H1 (cell line): Measurements from ENCODE around the gene ERV3-1. TPM values are rescaled to one million over a fixed set of nuclear protein-coding genes. Genes with fewer than 3 reads are reported as not detected.

Source experiments
- ATF2 ChIP-seq: IDR thresholded peaks from 2 replicates; pipeline ENCODE4 v1.6.1; 2012; ENCODE audit warnings: low read length, inconsistent platforms
- BACH1 ChIP-seq: IDR thresholded peaks from 2 replicates; pipeline ENCODE4 v1.6.1; 2012; ENCODE audit warnings: low read length, improper control_type of control experiment
- CHD7 ChIP-seq: fragments of 300-600 bp; sonication (generic); IDR thresholded peaks from 2 replicates; pipeline ENCODE4 v1.7.1; 2012; ENCODE audit warnings: low read length, moderate library complexity, mild to moderate bottlenecking, inconsistent platforms; ENCODE audit not compliant: insufficient replicate concordance
- MAX ChIP-seq: IDR thresholded peaks from 2 replicates; pipeline ENCODE4 v1.6.1; 2012; ENCODE audit warnings: inconsistent platforms
- POU5F1 ChIP-seq: IDR thresholded peaks from 2 replicates; pipeline ENCODE4 v1.6.1; 2011; ENCODE audit warnings: low read depth, mild to moderate bottlenecking, low read length, moderate library complexity
- RAD21 ChIP-seq, 2 experiments: IDR thresholded peaks in 1 of 2; conservative IDR thresholded peaks in 1 of 2; 2 replicates each; pipeline ENCODE4 v1.6.1; 2011; ENCODE audit warnings: low read depth in 2 of 2, low read length in 2 of 2, improper control_type of control experiment in 1 of 2, inconsistent platforms in 1 of 2, mild to moderate bottlenecking in 1 of 2, moderate library complexity in 1 of 2
- SIX5 ChIP-seq: IDR thresholded peaks from 2 replicates; pipeline ENCODE4 v1.6.1; 2011; ENCODE audit warnings: mild to moderate bottlenecking, low read depth, low read length
- SP2 ChIP-seq: IDR thresholded peaks from 2 replicates; pipeline ENCODE4 v1.6.1; 2012; ENCODE audit warnings: mild to moderate bottlenecking, low read length, inconsistent platforms
- SUZ12 ChIP-seq: fragments of 200-600 bp; sonication (generic); IDR thresholded peaks from 2 replicates; pipeline ENCODE4 v1.6.1; 2012; ENCODE audit warnings: mild to moderate bottlenecking, inconsistent platforms, low read length, moderate library complexity, mixed read lengths
- polyA plus RNA-seq, 7 experiments: library from polyadenylated mRNA; depleted of rRNA in 3 of 7; stranded (reverse) in 5 of 7; unstranded in 2 of 7; fragments of >200 nt in 5 of 7; fragments of 200-250 nt in 2 of 7; gene quantifications; 1 replicate in 5 of 7; 2 replicates in 1 of 7; 4 replicates in 1 of 7; pipeline versions ENCODE4 v1.2.1 to v1.2.3, GENCODE V29; 2011 to 2013; ENCODE audit warnings: missing spikeins in 2 of 7, mixed read lengths in 2 of 7
- total RNA-seq: library from RNA; stranded (reverse); fragmentation: NEBNext Ultra II Directional; extraction: Animal tissue kit (Norgen Biotek cat#: 25700); gene quantifications from 2 replicates; pipeline ENCODE4 v1.2.1, GENCODE V29; 2021

The ERV3-1 gene
- total and polyA plus RNA-seq, 2 of the 8 experiments (the other 6 are each of a cell fraction or from before 2014, with no cell fraction given) = 9.5 to 9.7 TPM

- TF ChIP-seq CHD7 (no peak), SP2 (no peak), MAX (no peak), RAD21 (IDR thresholded peaks at IDR 0.05 in 1 of 2, conservative IDR thresholded peaks at IDR 0.05 in 1 of 2; ENCODE audit: low read depth in 2 of 2, low read length in 2 of 2) (no peak), SIX5 (no peak), POU5F1 (no peak), ATF2 (no peak), BACH1 (no peak), SUZ12 (no peak)
These were observed 16.3 kb downstream of the ERV3-1 start (continued) for GRCh38 chr7:64990216-64990615.
